Fibroblast of the aortic adventitia (primary cell): Measurements from ENCODE around the gene EIF1. TPM values are rescaled to one million over a fixed set of nuclear protein-coding genes. Genes with fewer than 3 reads are reported as not detected.

ENCODE experiments used
- DNase-seq: peaks from one replicate; pipeline ENCODE4 v3.0.0-alpha.2; 2010; ENCODE audit warnings: low read depth
- H3K4me3 ChIP-seq: 2 replicates; pipeline ENCODE4 v1.5.1; 2011; ENCODE audit warnings: low read depth, mild to moderate bottlenecking, control low read depth, low read length, moderate library complexity
- total RNA-seq: library from RNA; depleted of rRNA; stranded (reverse); fragments of >200 nt; gene quantifications from 2 replicates; pipeline ENCODE4 v1.2.3, GENCODE V29; 2012; ENCODE audit warnings: low replicate concordance
- TF ChIP-seq, protein P1 (sequence below): IDR thresholded peaks from 2 replicates; pipeline ENCODE4 v1.5.1; 2011; ENCODE audit warnings: mild to moderate bottlenecking, low read length, control low read depth, inconsistent platforms; ENCODE audit not compliant: insufficient read depth

Gene EIF1
- total RNA-seq, 1 donor, result 102 TPM

DNA sequence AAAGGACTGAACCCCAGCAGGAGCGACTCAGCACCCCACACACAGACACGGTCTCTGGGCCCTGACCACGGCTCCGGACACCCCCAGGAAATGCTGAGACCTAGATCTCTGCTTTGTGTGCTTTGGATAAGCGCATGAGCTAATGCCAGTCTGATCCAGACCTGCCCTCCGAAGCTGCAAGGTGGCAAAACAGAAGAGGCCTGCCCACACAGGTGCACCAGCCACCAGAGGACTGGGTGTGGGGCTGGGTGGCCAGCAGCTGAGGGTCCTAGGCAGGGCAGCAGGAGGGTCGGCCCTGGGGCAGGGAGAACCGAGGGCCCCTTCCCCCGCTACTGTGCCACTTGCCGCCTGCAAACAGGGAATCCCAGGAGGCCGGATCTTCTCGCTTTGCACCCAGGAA, 30.7 kb upstream of the EIF1 start:
- no peak overlapping the region for H3K4me3 ChIP-seq
- DNase-seq, result no peak
- TF ChIP-seq, protein P1, sequence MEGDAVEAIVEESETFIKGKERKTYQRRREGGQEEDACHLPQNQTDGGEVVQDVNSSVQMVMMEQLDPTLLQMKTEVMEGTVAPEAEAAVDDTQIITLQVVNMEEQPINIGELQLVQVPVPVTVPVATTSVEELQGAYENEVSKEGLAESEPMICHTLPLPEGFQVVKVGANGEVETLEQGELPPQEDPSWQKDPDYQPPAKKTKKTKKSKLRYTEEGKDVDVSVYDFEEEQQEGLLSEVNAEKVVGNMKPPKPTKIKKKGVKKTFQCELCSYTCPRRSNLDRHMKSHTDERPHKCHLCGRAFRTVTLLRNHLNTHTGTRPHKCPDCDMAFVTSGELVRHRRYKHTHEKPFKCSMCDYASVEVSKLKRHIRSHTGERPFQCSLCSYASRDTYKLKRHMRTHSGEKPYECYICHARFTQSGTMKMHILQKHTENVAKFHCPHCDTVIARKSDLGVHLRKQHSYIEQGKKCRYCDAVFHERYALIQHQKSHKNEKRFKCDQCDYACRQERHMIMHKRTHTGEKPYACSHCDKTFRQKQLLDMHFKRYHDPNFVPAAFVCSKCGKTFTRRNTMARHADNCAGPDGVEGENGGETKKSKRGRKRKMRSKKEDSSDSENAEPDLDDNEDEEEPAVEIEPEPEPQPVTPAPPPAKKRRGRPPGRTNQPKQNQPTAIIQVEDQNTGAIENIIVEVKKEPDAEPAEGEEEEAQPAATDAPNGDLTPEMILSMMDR, result no peak

GRCh38 chr17:41658846-41659245, 29.8 kb upstream of the EIF1 start:
- no peak overlapping the region for H3K4me3 ChIP-seq
- TF ChIP-seq, protein P1, result no peak
- DNase-seq, result no peak

GRCh38 chr17:41659427-41660212, 29.1 kb upstream of the EIF1 start:
- no peak overlapping the region for H3K4me3 ChIP-seq
- DNase-seq, result no peak
- TF ChIP-seq, protein P1, result no peak

GRCh38 chr17:41660221-41660711, 28.4 kb upstream of the EIF1 start:
- peak; percentile 23 for DNase-seq
- no peak overlapping the region for H3K4me3 ChIP-seq
- TF ChIP-seq, protein P1, result no peak

GRCh38 chr17:41663451-41664171, 25.1 kb upstream of the EIF1 start:
- TF ChIP-seq, protein P1, result no peak
- DNase-seq, result no peak
- no peak overlapping the region for H3K4me3 ChIP-seq

GRCh38 chr17:41664172-41664457, 24.6 kb upstream of the EIF1 start:
- DNase-seq, result no peak
- H3K4me3 ChIP-seq, result no peak overlapping the region
- TF ChIP-seq, protein P1, result no peak
